OCI-LY1 (cell line): ENCODE results near the gene PTPA.

Experiments
- CTCF ChIP-seq: fragments of 200-600 bp; sonication (generic), shearing (Covaris generic); IDR thresholded peaks from 2 replicates; pipeline ENCODE4 v1.5.1; 2017; ENCODE audit warnings: mild to moderate bottlenecking, antibody characterized with exemption, low read length, moderate library complexity, mixed read lengths
- EZH2 ChIP-seq: fragments of 200-600 bp; sonication (generic), shearing (Covaris generic); IDR thresholded peaks from 2 replicates; pipeline ENCODE4 v1.8.0; 2017; ENCODE audit warnings: borderline replicate concordance, mixed run types, mild to moderate bottlenecking, antibody characterized with exemption, low read length, moderate library complexity, mixed read lengths

- TF ChIP-seq EZH2 (no peak), CTCF (no peak)
Observed at GRCh38 chr9:129194221-129194620, 83.0 kb downstream of the PTPA start.
